NCI-H524 (cell line): ENCODE data around the gene GSTA1.
"Not testable (repeated sequence)": the region's sequence is repeated elsewhere in the genome, so short reads cannot be mapped to it uniquely, and the experiment has no call there.

ENCODE experiments used
- DNase-seq, 2 experiments: peaks; one replicate each; lab custom pipeline; 2025; lab: John Stamatoyannopoulos, UW

Gene GSTA1

DNA sequence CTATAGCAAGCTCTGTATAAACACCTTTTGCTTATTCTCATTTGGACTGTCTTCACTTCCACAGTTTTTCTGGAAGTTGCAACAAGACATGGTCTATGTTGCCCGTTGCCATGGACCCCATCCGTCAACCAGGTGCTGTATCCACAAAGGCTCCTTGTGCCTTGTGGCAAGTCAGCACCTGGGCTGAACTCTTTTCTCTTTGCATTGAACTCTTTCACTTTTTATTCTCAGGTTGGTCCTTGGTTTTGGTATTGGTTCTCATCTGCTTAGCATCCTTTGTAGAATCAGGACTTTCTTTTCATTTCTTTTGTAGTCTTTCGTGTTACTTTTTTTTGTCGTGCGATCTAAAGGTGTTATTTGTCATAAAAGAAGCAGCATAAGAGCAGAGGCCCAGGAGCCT is 5.0 kb upstream of the GSTA1 start:
- DNase-seq = no peak

DNA sequence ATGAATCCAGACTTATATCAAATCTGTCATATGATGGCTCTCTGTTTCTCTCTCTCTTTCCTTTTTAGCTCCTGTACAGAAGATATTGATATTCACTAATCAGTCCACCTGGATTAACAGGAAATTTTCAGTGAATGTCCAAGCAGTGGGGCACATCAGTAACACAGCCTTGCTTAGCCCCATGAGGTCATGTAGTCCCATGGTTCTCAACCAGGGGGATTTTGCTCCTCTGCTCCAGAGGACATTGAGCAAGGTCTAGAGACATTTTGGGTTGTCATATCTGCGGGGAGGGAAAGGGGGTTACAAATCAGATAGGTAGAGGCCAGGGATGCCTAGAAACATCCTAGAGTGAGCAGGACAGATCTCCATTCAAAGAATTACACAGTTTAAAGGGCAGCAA is 810 bp downstream of the GSTA1 start:
- no peak for DNase-seq

DNA sequence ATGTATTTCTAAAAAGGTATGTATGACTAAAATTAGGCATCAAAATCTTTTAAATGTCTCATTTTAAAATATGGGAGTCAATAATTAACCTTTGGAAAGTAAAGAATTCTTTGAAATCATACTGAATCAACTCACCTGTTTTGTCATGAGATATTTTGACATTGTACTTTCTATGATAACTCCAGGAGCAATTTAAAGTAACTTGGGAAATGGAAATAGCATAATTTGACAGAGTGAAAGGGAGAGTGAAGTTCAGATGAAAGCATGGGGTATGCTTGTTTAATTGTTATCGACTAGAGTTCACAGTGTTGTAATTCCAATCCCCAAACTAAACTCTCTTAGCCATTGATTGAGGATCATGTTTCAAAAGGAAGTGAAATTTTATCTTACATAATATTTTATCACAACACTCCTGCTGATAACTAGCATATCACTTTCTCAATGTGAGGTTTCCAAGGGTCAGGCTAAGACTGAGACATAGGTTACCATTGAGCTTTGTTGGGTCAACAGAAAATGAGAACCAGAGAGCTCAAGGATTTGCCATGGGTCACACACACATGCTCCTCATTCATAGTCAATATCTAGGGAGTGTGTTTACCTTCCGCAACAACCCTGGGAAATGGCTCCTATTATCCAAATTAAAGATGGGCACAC is 2.3 kb downstream of the GSTA1 start:
- DNase-seq = no peak

DNA sequence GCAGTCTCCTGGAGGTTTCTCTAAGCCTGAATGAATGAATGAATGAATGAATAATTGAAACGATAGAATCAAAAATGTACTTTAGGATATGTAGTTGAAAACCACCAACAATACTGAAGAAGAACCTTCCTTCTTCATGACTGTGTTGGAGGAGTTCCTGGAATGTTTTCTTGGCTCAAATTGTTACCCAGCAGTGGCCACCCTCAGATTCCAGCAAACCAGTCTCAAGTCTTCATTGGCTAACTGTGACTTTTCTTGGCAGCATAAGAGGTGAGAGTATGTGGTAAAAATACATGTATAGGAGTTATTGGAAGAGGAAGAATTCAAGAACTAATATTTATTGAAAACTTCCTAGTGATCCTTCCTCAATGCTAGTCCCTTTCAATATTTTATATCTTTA is 4.3 kb downstream of the GSTA1 start:
- not testable (repeated sequence) for DNase-seq

DNA sequence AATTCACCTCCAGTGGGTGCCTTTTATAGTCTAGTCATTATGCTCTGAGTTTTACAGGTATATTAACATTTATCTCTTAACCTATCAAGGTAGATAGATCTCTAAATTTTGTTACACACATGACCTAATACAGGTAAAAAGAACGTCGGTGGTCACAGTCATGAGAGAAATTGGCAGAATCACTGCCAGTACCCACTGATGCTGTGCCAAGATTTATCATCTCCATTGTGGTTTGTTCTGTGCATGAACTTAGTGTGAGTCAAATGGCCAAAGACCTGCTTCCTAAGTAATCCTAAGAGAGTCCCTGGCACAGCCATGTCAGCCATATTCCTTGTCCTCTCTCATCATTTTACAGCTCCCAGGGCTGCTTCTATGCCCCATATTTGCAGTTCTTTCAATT is 9.2 kb downstream of the GSTA1 start:
- DNase-seq = not testable (repeated sequence)

DNA sequence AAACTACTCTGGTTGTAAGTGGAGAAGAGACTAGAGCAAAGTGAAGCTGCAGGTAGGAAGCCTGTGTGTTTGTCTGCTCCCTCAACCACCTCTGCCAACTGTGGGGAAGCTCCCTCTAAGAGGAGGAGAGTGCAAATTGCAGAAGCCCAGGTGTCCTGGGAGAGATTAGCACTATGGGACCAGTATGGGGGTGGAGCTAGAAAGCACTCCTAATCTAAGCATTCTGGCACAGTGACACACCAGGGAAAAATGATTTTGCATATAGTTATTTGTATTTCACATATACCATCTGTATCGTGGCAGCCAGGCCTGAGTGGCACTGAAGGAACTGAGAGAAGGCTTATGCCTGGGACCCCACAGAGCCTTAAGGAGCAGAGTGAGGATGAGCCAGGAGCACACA is 12.8 kb downstream of the GSTA1 start:
- peak in 1 of 2 experiments; percentile 30 for DNase-seq

DNA sequence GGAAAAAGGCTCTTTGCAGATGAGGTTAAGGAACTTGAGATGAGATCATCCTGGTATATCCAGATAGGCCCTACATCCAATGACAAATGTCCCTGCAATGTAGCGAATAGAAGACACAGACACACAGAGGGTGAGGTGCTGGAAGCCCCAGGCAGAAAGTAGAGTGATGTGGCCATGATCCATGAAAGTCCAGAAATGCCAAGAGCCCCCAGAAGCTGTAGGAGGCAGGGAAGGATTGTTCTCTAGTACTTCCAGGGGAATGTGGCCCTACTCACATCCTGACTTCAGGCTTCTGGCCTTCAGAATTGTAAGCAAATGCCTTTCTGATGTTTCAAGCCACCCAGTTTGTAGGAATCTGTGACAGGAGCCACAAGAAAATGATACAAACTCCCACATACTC is 14.0 kb downstream of the GSTA1 start:
- DNase-seq = not testable (repeated sequence)

DNA sequence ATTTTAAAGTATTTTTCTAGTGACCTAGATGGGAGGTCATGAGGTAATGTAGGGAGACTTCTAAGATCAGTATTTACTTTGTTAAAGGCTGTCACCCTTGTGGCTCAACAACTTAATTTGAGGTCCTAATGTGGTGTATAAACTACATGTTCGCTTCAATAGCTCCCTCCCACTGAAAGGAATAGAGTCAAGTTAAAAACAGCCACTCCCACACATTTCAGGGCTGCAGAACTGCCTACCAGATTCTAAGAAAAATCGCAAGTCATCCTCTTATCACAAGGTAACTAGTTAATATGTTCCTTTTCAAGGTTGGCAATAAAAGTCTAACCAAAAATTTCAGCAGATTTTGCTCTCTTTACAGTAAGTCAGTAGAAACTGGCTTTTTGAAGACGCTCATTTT is 15.1 kb downstream of the GSTA1 start:
- no peak for DNase-seq

DNA sequence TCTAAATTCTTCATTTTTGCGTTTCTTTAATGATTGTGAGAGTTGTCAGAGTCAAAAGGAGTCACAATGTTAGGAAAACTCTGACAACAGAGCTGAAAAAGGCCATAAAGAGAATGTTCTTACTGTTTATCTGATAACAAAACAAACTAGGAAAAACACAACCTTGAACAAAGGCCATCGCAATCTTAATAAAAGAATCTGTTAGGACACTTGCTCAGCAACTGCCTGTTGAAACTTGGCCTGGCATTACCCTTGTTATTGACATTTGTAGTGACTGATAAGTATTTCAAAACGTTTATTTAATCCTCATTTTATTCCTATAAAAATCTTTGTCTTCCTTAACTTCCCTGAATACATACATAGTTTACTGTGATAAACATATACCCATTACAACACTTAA is 15.7 kb downstream of the GSTA1 start:
- no peak for DNase-seq

DNA sequence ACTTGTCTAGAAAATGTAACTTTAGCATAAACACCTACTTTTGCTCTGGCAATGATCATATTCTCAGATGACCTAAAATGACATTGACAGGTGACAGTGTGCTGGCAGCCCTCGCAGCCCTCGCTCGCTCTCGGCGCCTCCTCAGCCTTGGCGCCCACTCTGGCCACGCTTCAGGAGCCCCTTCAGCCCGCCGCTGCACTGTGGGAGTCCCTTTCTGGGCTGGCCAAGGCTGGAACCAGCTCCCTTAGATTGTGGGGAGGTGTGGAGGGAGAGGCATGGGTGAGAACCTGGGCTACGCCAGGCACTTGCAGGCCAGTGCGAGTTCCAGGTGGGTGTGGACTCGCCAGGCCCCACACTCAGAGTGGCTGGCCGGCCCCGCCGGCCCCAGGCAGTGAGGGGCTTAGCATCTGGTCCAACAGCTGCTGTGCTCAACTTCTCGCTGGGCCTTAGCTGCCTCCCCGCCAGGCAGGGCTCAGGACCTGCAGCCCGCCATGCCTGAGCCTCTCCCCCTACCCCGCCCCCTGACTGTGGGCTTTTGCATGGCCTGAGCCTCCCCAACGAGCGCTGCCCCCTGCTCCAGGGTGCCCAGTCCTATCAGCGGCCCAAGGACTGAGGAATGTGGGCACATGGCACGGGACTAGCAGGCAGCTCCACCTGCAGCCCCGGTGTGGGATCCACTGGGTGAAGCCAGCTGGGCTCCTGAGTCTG is 17.2 kb downstream of the GSTA1 start:
- DNase-seq = peak in 1 of 2 experiments; percentile 16

DNA sequence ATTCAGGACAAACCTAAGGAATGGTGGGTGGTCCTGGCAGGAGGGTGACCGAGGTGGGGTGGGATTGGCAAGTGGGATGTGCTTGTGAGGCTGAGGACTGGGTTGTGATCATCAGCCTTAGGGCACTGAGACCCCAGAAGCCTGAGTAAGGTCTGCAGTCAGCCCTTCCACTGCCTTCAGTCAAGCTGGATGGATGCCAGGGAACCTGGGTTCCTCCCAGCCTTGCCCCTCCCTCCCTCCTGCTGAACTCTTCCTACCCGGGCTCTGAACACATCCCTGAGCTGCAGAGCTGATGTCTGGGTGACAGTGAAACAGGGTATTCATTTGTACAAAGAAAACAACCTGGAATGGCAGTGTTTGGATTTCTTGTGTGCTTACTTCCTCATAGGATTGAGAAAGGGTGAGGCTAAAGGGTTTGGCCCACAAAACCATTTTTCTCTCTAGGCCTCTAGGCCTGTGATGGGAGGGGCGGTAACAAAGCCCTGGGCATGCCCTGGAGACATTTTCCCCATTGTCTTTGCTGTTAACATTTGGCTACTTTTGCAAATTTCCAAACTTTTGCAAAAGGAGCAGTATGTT is 20.8 kb downstream of the GSTA1 start:
- not testable (repeated sequence) for DNase-seq

DNA sequence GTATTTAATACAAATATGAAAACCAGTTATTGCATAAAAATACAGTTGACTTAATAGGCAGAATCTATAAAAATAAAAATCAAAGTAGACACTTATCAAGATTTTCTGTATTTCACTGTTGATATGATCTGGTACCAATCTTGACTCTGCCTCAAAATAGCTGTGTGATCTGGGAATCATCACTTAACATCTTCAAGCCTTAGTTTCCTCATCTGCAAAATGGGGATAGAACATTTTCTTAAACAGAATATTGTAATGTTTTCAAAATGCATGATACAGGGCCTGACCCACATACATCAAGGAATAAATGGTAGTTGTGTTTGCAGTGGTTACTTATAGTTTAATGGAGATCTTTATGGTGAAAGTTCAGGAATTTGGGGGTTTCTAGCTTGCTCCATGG is 21.4 kb downstream of the GSTA1 start:
- DNase-seq = not testable (repeated sequence)

DNA sequence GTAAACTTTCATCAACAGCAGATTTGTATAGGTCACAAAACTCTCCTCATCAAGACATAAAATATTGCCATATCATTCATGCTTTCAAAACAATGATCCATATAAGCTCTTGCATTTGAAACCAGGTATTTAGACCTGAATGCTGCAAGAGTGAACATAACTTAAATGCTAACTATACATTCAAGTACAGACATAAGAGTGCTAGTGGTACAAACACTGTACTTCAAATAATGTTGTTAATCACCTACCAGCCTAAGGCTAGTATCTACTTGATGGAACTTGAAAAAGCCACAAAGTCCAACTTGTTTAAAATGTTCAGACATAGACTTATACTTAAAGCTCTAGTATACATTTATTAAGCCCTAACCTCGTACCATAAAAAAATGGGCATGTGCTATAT is 24.4 kb downstream of the GSTA1 start:
- no peak for DNase-seq

DNA sequence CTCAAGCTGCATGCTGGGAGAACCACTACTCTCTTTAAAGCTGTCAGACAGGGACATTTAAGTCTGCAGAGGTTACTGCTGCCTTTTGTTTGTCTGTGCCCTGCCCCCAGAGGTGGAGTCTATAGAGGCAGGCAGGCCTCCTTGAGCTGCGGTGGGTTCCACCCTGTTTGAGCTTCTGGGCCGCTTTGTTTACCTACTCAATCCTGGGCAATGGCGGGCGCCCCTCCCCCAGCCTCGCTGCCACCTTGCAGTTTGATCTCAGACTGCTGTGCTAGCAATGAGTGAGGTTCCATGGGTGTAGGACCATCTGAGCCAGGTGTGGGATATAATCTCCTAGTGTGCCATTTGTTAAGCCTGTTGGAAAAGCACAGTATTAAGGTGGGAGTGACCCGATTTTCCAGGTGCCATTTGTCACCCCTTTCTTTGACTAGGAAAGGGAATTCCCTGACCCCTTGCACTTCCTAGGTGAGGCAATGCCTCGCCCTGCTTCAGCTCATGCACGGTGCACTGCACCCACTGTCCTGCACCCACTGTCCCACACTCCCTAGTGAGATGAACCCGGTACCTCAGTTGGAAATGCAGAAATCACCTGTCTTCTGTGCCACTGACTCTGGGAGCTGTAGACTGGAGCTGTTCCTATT is 26.8 kb downstream of the GSTA1 start:
- not testable (repeated sequence) for DNase-seq

DNA sequence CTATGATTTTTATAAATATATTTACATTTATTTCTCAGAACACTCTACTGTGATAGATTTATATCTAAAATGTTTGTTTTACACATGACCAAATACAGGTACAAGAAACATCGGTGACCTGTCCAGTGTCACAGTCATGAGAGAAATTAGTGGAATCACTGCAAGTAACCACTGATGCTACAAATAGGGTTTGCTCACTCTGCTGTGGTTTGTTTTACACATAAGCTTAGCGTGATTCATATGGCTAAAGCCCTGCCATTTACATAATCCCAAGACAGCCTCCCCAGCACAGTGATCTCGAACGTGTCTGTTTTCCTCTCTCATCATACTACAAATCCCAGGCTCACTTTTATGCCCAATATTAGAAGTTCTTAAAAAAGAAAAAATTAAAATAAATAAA is 34.2 kb downstream of the GSTA1 start:
- DNase-seq = peak in 1 of 2 experiments; percentile 36

DNA sequence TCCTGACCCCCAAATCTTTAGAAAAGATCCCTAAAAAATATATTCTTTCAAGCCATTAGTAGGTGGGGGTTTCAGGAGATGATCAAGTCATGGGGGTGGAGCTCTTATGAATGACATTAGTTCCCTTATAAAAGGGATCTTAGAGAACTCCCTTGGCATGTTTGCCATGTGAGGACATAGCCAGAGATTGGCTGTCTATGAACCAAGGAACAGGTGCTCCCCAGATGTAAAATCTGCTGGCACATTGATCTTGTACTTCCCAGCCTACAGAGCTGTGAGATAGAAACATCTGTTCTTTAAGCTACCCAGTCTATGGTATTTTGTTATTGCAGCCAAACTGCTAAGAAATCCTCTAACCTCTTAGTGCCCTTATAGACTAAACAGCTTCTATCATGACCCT is 36.0 kb downstream of the GSTA1 start:
- DNase-seq = peak in 1 of 2 experiments; percentile 2

DNA sequence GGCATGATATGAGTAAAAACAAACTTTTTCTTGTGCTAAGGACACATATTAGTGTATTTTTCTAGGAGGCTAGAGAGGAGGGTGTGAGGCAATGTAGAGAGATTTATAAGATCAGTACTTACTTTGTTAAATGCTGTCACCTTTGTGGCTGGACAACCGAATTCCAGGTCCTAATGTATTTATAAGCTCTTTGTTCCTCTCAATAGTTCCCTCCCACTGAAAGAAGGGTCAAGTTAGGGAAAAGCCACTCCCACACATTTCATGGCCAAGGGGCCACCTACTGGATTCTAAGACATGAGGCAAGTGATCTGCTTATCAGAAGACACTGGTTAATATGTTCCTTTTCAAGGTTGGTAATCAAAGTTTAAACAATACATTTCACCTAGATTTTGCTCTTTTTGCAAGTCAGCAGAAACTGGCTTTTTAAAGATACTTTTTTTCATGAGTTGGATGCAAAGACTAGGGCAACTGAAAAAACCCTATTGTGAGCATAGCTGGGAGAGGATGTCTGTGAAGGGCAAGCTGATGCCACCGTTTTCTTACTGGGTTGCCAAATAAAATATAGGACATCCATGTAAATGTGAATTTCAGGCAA is 40.2 kb downstream of the GSTA1 start, which contains the start of gene GSTA2:
Gene GSTA2, minus strand, starts transcription at position 154 of the 595 bp plus-strand sequence. CDS start 5,528 bp downstream, outside the sequence.
- DNase-seq = peak in 1 of 2 experiments; percentile 5

DNA sequence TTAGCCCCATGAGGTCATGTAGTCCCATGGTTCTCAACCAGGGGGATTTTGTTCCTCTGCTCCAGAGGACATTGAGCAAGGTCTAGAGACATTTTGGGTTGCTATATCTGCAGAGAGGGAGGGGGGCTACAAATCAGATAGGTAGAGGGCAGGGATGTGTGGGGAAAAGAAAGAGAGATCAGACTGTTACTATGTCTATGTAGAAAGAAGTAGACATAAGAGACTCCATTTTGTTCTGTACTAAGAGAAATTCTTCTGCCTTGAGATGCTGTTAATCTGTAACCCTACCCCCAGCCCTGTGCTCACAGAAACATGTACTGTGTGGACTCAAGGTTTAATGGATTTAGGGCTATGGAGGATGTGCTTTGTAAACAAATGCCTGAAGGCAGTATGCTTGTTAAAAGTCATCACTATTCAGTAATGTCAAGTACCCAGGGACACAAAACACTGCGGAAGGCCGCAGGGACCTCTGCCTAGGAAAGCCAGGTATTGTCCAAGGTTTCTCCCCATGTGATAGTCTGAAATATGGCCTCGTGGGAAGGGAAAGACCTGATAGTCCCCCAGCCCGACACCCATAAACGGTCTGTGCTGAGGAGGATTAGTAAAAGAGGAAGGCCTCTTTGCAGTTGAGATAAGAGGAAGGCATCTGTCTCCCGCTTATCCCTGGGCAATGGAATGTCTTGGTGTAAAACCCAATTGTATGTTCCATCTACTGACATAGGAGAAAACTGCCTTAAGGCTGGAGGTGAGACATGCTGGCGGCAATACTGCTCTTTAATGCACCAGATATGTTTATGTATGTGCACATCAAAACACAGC is 41.7 kb downstream of the GSTA1 start:
- DNase-seq = peak in 1 of 2 experiments; percentile 30

DNA sequence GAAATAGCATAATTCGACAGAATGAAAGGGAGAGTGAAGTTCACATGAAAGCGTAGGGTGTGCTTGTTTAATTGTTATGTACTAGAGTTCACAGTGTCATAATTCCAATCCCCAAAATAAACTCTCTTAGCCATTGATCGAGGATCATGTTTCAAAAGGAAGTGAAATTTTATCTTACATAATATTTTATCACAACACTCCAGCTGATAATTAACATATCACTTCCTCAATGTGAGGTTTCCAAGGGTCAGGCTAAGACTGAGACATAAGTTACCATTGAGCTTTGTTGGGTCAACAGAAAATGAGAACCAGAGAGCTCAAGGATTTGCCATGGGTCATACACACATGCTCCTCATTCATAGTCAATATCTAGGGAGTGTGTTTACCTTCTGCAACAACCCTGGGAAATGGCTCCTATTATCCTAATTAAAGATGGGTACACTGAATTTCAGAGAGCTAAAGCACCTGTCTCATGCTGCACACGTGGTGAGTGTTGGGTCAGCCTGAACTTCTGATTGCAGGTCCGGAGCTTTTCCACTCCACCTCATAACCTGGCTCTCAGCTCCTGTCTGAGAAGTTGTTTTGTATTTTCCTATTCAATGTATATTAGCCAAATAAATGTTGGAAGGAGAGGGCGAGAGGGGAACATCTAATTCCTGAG is 43.4 kb downstream of the GSTA1 start:
- DNase-seq = no peak

DNA sequence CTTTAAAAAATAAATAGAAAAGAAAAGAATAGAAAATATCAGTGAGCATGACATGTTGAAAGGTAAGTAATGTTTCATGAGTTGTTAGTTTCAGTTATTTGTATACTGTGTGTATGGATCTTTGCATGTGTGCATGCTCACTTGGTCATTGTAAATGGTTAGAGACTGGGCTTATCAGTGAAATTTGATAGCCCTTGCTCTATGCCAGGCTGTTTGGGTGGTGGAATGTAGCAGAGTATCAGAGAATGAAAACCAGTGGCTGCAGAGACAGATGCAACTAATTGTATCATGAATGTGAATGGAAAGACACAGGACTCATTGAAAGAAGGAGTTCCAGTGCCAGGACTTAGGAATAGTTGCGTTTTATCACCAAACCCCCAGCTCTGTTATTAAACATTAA is 44.5 kb downstream of the GSTA1 start:
- no peak for DNase-seq
